ENCODE measurements around the gene OPA3. TPM values are rescaled to one million over a fixed set of nuclear protein-coding genes. Genes with fewer than 3 reads are reported as not detected.

Gene OPA3
- total and polyA plus RNA-seq, 2 donors (not counting 1 experiment from before 2014, with no cell fraction given), result 7.3 to 11.2 TPM

DNA sequence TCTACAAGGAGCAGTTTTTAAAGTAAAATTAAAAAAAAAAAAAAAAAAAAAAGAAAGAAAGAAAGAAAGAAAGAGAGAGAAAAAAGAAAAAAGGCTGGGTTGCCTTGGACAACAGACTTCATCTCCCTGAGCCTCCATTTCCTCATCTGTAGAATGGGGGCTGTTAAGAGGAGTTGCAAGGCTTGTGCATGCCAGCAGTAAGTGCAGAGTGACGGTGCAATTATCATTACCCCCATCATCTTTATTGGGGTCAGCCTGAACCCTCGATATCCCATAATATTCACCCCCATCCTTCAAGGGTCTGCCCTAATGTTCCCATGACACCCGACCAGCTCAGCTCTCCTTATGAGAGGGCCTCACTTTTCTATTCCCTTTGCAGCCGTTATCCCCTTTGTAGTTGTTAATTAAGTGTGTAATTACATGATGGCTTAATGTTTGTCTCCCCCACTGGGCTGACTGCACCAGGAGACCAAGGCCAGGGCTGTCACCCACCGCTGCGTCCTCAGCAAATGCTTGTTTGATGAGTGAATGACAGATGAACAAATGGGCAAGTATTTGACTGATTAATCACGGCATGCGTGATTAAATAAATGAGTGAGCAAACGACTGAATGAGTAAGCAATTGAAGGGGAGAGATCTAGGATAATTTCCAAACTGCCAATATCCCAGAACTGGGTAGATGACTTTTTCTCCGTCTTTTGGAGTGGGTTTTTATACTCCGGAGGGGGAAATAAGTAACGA, 106.7 kb downstream of the OPA3 start:
- H3K9me3 Mint-ChIP-seq (ENCODE audit: insufficient read depth), result no peaks in the 10 kb centered on the region
- no peak for ATAC-seq (ENCODE audit: low read depth)
- Histone ChIP-seq H2AFZ (ENCODE audit: insufficient read depth, low read depth, low read length, poor library complexity, severe bottlenecking) (no peak overlapping the region), H3K9me3 (ENCODE audit: control extremely low read depth in 1 of 3, control insufficient read depth in 2 of 3, insufficient read depth in 1 of 3, low read length in 2 of 3) (no peaks in the 10 kb centered on the region), H3K79me2 (ENCODE audit: control insufficient read depth, insufficient read depth, low read length) (no peaks in the 10 kb centered on the region), H3K4me3 (ENCODE audit: control extremely low read depth in 1 of 5, extremely low read depth in 1 of 5, insufficient read depth in 1 of 5, low read depth in 2 of 5, low read length in 4 of 5) (peak overlapping the region; percentile 67 to 98 (median 79)), H3K9ac (ENCODE audit: low read length) (peak overlapping the region; percentile 86), H3K4me1 (ENCODE audit: control insufficient read depth in 2 of 2, insufficient read depth in 2 of 2, low read length in 2 of 2) (peaks cover 8 to 18% of the 10 kb centered on the region in 2 donors), H4K20me1 (ENCODE audit: control insufficient read depth, insufficient read depth, low read length, poor library complexity, severe bottlenecking) (peaks cover 12% of the 10 kb centered on the region), H3K27me3 (replicated peaks in 1 of 4; ENCODE audit: control extremely low read depth in 1 of 4, control insufficient read depth in 3 of 4, insufficient read depth in 4 of 4, low read length in 3 of 4) (peaks cover 0 to 13% (median 4%) of the 10 kb centered on the region in 4 experiments), H3K36me3 (replicated peaks in 1 of 2; ENCODE audit: control extremely low read depth in 1 of 2, control insufficient read depth in 1 of 2, extremely low read depth in 1 of 2, insufficient read depth in 2 of 2, low read length in 1 of 2) (no peaks in the 10 kb centered on the region), H3K4me2 (replicated peaks; ENCODE audit: low read depth, low read length, poor library complexity, severe bottlenecking) (peak overlapping the region; percentile 73), H3K27ac (ENCODE audit: low read length in 2 of 2) (peak overlapping the region; percentile 4 to 100)
- TF ChIP-seq EZH2 (IDR thresholded peaks at IDR 0.05; ENCODE audit: borderline replicate concordance, insufficient read depth, low read depth, low read length, poor library complexity, severe bottlenecking), result no peak
- TF ChIP-seq, protein P1, sequence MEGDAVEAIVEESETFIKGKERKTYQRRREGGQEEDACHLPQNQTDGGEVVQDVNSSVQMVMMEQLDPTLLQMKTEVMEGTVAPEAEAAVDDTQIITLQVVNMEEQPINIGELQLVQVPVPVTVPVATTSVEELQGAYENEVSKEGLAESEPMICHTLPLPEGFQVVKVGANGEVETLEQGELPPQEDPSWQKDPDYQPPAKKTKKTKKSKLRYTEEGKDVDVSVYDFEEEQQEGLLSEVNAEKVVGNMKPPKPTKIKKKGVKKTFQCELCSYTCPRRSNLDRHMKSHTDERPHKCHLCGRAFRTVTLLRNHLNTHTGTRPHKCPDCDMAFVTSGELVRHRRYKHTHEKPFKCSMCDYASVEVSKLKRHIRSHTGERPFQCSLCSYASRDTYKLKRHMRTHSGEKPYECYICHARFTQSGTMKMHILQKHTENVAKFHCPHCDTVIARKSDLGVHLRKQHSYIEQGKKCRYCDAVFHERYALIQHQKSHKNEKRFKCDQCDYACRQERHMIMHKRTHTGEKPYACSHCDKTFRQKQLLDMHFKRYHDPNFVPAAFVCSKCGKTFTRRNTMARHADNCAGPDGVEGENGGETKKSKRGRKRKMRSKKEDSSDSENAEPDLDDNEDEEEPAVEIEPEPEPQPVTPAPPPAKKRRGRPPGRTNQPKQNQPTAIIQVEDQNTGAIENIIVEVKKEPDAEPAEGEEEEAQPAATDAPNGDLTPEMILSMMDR (IDR thresholded peaks at IDR 0.05), result no peak
- peak overlapping the region; percentile 74 for H3K4me3 Mint-ChIP-seq
- intact Hi-C loops (cut with micrococcal nuclease), result loop anchor here (1.0 to 2.0 kb wide), 5 partner anchors 9 to 215 kb away; partner anchors contain the start of genes POLR1G and QPCTL
- ChIA-PET POLR2A (interaction anchor here (0.6 to 2.6 kb wide), 5 partner anchors 10 to 1216 kb away, joined by 5 to 39 read pairs (median 9); partner anchors contain the start of gene FOSB), CTCF (interaction anchor here (0.5 to 10.4 kb wide), 38 partner anchors 10 to 754 kb away, joined by 3 to 453 read pairs (median 7); partner anchors contain the start of genes APOE, ERCC1, FOSB and PPM1N)
- peaks cover 27% of the 10 kb centered on the region for H3K4me1 Mint-ChIP-seq
- H3K27ac Mint-ChIP-seq, result peak overlapping the region; percentile 98
- DNase-seq, result no peak
- 13% methylated on average over 10 of the region's 12 CpGs for WGBS (ENCODE audit: insufficient coverage)
- peaks cover 14% of the 10 kb centered on the region for H3K27me3 Mint-ChIP-seq

Other genes with a start within 250 kb of the OPA3 start
- gene KLC3, start 244.1 kb downstream of the OPA3 start, total RNA-seq, result not detected in 2 replicates
- not detected in 2 replicates for gene KLC3, start 244.1 kb downstream of the OPA3 start, polyA plus RNA-seq
- 26.5 and 27.6 TPM in 2 replicates for gene ERCC2, start 214.2 kb downstream of the OPA3 start, total RNA-seq
- gene ERCC2, start 214.2 kb downstream of the OPA3 start, polyA plus RNA-seq, result 15.2 and 20.8 TPM in 2 replicates
- gene PPP1R13L, start 179.7 kb downstream of the OPA3 start, total RNA-seq, result 8.8 and 9.2 TPM in 2 replicates
- gene PPP1R13L, start 179.7 kb downstream of the OPA3 start, polyA plus RNA-seq, result 6.9 and 7.4 TPM in 2 replicates
- gene POLR1G, start 178.2 kb downstream of the OPA3 start, total RNA-seq, result 3.5 and 4.3 TPM in 2 replicates
- 0.79 and 2.1 TPM in 2 replicates for gene POLR1G, start 178.2 kb downstream of the OPA3 start, polyA plus RNA-seq
- 75.7 and 80.2 TPM in 2 replicates for gene ERCC1, start 160.9 kb downstream of the OPA3 start, total RNA-seq
- gene ERCC1, start 160.9 kb downstream of the OPA3 start, polyA plus RNA-seq, result 66.0 and 81.9 TPM in 2 replicates
- 39.6 and 40.9 TPM in 2 replicates for gene FOSB, start 116.8 kb downstream of the OPA3 start, total RNA-seq
- gene FOSB, start 116.8 kb downstream of the OPA3 start, polyA plus RNA-seq, result 1,887 and 2,860 TPM in 2 replicates
- 0.76 and 3.0 TPM in 2 replicates for gene RTN2, start 87.8 kb downstream of the OPA3 start, total RNA-seq
- gene RTN2, start 87.8 kb downstream of the OPA3 start, polyA plus RNA-seq, result 1.1 and 2.4 TPM in 2 replicates
- gene PPM1N, start 86.4 kb downstream of the OPA3 start, total RNA-seq, result 2.6 and 2.7 TPM in 2 replicates
- gene PPM1N, start 86.4 kb downstream of the OPA3 start, polyA plus RNA-seq, result 6.5 and 6.8 TPM in 2 replicates
- gene VASP, start 77.3 kb downstream of the OPA3 start, total RNA-seq, result 108 TPM in 2 replicates
- 67.4 and 79.5 TPM in 2 replicates for gene VASP, start 77.3 kb downstream of the OPA3 start, polyA plus RNA-seq
- not detected in 2 replicates for gene GPR4, start 17.4 kb upstream of the OPA3 start, total RNA-seq
- not detected in 2 replicates for gene GPR4, start 17.4 kb upstream of the OPA3 start, polyA plus RNA-seq
- gene EML2, start 54.6 kb upstream of the OPA3 start, total RNA-seq, result 88.5 and 102 TPM in 2 replicates
- 75.0 and 83.0 TPM in 2 replicates for gene EML2, start 54.6 kb upstream of the OPA3 start, polyA plus RNA-seq
- gene GIPR, start 83.4 kb upstream of the OPA3 start, total RNA-seq, result 2.3 and 2.9 TPM in 2 replicates
- 0.43 and 2.3 TPM in 2 replicates for gene GIPR, start 83.4 kb upstream of the OPA3 start, polyA plus RNA-seq
- gene SNRPD2, start 107.2 kb upstream of the OPA3 start, total RNA-seq, result 353 and 368 TPM in 2 replicates
- 241 and 281 TPM in 2 replicates for gene SNRPD2, start 107.2 kb upstream of the OPA3 start, polyA plus RNA-seq
- 50.9 and 61.3 TPM in 2 replicates for gene QPCTL, start 107.9 kb upstream of the OPA3 start, total RNA-seq
- gene QPCTL, start 107.9 kb upstream of the OPA3 start, polyA plus RNA-seq, result 8.8 and 9.4 TPM in 2 replicates
- gene FBXO46, start 146.1 kb upstream of the OPA3 start, total RNA-seq, result 43.7 and 44.5 TPM in 2 replicates
- gene FBXO46, start 146.1 kb upstream of the OPA3 start, polyA plus RNA-seq, result 19.1 and 19.9 TPM in 2 replicates
- not detected in 2 replicates for gene MEIOSIN, start 148.6 kb upstream of the OPA3 start, total RNA-seq
- gene MEIOSIN, start 148.6 kb upstream of the OPA3 start, polyA plus RNA-seq, result not detected in 2 replicates
- gene SIX5, start 184.4 kb upstream of the OPA3 start, total RNA-seq, result 2.1 and 2.4 TPM in 2 replicates
- 1.4 and 1.5 TPM in 2 replicates for gene SIX5, start 184.4 kb upstream of the OPA3 start, polyA plus RNA-seq
- 58.3 and 63.0 TPM in 2 replicates for gene DMPK, start 197.7 kb upstream of the OPA3 start, total RNA-seq
- 28.7 and 41.1 TPM in 2 replicates for gene DMPK, start 197.7 kb upstream of the OPA3 start, polyA plus RNA-seq
- gene DMWD, start 208.0 kb upstream of the OPA3 start, total RNA-seq, result 86.4 and 91.2 TPM in 2 replicates
- 22.5 and 25.1 TPM in 2 replicates for gene DMWD, start 208.0 kb upstream of the OPA3 start, polyA plus RNA-seq
- gene RSPH6A, start 230.5 kb upstream of the OPA3 start, total RNA-seq, result 0.62 and 0.73 TPM in 2 replicates
- 0.03 TPM in 1 of 2 replicates, not detected in the other for gene RSPH6A, start 230.5 kb upstream of the OPA3 start, polyA plus RNA-seq

All from B cell (primary cell).